Measurements from ENCODE around the gene GNG13.
A peak's percentile ranks its signal among the peaks of the same experiment; 100 is the strongest.
"Not testable (repeated sequence)": the region's sequence is repeated elsewhere in the genome, so short reads cannot be mapped to it uniquely, and the experiment has no call there.

GNG13 gene

DNA sequence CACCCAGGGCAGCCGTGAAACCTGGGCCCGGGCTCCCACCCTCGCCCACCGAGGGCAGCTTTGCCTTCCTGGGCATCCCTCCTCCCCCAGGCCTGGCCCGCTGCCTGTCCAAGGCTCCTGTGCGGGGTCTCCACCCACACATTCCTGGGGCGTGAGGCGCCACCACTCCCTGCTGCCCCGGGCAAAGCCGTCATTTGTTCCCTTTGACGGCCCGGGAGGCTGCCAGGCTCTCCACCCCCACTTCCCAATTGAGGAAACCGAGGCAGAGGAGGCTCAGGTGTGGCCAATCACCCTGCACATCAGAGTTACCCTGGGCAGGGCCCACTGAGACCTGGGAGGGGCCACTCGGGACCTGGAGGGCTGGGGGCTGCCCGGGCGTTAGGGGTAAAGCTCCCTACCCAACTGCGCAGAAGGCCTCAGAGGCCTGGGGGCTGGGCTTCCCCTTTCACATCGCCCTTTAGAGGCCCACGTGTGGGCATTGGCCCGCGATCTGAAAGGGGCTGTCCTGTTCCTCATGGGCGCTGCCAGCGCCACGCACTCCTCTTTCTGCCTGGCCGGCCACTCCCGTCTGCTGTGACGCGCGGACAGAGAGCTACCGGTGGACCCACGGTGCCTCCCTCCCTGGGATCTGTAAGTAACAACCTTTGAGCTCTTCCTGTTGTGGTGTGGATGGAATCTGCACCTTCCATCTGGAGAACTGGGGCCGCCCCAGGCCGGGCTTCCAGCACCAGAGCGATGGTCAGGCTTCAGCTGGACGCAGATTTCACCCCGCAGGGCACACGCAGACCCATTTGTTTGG lies 39.8 kb downstream of the GNG13 start, which contains the start of gene MSLN:
Gene MSLN, plus strand, starts transcription at position 190 of the 799 bp plus-strand sequence. CDS start 1,947 bp downstream, outside the sequence.
- no peaks in the 10 kb centered on the region for H3K4me1 Mint-ChIP-seq
- H3K4me3 Mint-ChIP-seq = no peak within 1 kb of the TSS
- H3K9me3 Mint-ChIP-seq = no peaks in the 10 kb centered on the region
- ATAC-seq (no peak), DNase-seq (ENCODE audit: low spot score in 2 of 2) (no peak)
- H3K27ac Mint-ChIP-seq = no peak within 1 kb of the TSS
- no peaks in the 10 kb centered on the region for H3K36me3 Mint-ChIP-seq

- Mint-ChIP-seq H3K27ac (no peak overlapping the region), H3K36me3 (no peaks in the 10 kb centered on the region), H3K4me3 (no peak overlapping the region), H3K9me3 (no peaks in the 10 kb centered on the region), H3K4me1 (no peaks in the 10 kb centered on the region)
- ATAC-seq (no peak), DNase-seq (ENCODE audit: low spot score in 2 of 2) (no peak)
Observed at GRCh38 chr16:760065-760464, 40.5 kb downstream of the GNG13 start.

GRCh38 chr16:759110-759910 lies 41.2 kb downstream of the GNG13 start:
- Mint-ChIP-seq H3K36me3 (no peaks in the 10 kb centered on the region), H3K4me3 (no peak overlapping the region), H3K4me1 (no peaks in the 10 kb centered on the region), H3K27ac (no peak overlapping the region), H3K9me3 (no peaks in the 10 kb centered on the region)
- no peak for ATAC-seq
- DNase-seq (ENCODE audit: low spot score in 2 of 2) = no peak

- H3K4me1 Mint-ChIP-seq = no peaks in the 10 kb centered on the region
- H3K27ac Mint-ChIP-seq = no peak overlapping the region
- H3K9me3 Mint-ChIP-seq = no peaks in the 10 kb centered on the region
- no peak overlapping the region for H3K4me3 Mint-ChIP-seq
- H3K36me3 Mint-ChIP-seq = no peaks in the 10 kb centered on the region
- peak; percentile 62 for ATAC-seq
- no peak for DNase-seq (ENCODE audit: low spot score in 2 of 2)
Observed at GRCh38 chr16:756428-756827, 44.1 kb downstream of the GNG13 start.

DNA sequence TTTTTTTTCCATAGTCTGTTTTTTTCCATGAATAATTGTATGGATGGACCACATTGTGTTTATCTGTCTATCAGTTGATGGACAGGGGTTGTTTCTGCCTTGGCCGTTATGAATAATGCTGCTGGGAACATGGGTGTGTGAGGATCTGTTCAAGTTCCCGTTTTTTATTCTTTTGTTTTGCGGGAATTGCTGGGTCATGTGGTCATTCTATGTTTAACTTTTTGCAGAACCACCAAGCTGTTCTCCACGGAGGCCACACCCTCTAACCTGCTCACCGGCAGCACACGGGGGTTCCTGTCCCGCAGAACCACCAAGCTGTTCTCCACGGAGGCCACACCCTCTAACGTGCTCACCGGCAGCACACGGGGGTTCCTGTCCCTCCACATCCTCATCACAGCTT lies 45.9 kb downstream of the GNG13 start:
- DNase-seq (ENCODE audit: low spot score in 2 of 2) = no peak
- no peak for ATAC-seq
- Mint-ChIP-seq H3K9me3 (no peaks in the 10 kb centered on the region), H3K27ac (no peak overlapping the region), H3K36me3 (no peaks in the 10 kb centered on the region), H3K4me1 (no peaks in the 10 kb centered on the region), H3K4me3 (no peak overlapping the region)

DNA sequence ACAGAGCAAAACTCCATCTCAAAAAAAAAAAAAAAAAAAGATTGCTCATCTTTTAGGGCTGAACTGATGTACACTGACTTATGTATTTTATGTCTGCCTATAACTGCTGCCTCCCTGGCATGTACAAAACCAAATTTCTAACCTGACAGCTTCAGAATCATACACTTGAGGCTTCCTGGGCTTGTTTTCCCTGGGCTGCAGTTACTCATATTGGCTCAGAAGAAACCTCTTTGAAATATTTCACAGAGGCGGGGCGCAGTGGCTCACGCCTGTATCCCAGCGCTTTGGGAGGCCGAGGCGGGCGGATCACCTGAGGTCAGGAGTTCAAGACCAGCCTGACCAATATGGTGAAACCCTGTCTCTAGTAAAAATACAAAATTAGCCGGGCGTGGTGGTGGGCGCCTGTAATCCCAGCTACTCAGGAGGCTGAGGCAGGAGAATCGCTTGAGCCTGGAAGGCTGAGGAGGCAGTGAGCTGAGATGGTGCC lies 46.4 kb downstream of the GNG13 start:
- DNase-seq (ENCODE audit: low spot score in 2 of 2); H3K27ac Mint-ChIP-seq; H3K4me1 Mint-ChIP-seq; H3K4me3 Mint-ChIP-seq; H3K36me3 Mint-ChIP-seq; H3K9me3 Mint-ChIP-seq; ATAC-seq: not testable (repeated sequence)

GRCh38 chr16:752007-752312 lies 48.6 kb downstream of the GNG13 start:
- H3K4me1 Mint-ChIP-seq = no peaks in the 10 kb centered on the region
- DNase-seq (ENCODE audit: low spot score in 2 of 2) (no peak), ATAC-seq (no peak)
- no peak overlapping the region for H3K4me3 Mint-ChIP-seq
- no peak overlapping the region for H3K27ac Mint-ChIP-seq
- H3K36me3 Mint-ChIP-seq = no peaks in the 10 kb centered on the region
- no peaks in the 10 kb centered on the region for H3K9me3 Mint-ChIP-seq

DNA sequence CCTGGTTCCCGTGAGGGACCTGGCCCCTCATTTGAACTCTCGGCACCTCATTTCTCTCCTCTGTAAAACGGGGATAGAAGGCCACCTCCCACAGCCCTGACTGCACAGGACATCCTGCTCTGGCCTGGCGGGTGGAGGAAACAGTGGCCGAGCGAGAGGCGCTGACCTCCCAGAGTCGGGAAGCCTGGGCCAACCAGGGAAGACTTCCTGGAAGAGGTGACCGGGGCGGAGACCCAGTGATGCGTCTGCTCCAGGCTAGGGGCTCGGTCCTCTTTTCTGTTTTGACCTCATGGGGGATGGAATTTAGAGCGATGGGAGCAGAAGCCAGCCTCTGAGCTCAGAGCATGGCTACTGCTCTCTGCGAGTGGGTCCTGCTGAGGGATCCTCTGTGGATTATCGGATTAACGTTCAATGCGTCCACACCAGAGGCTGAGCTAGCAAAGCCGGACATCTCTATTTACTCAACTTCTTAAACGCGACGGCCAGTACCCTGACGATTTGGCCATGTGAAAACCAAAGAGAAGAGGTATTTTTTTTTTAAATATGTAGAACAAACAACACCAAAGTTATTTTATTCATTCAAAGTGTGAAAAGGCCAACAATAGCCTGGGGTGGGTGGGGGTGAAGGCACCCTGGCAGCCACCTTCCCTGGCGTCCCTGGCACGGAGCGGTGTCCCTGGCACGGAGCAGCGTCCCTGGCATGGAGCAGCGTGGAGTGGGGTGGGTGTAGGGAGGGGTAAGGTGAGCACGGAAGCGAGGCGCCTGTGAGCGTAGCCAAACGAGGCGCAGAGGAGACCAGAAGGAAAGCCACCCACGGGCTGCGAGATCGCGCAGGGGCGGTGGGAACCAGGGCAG lies 49.2 kb downstream of the GNG13 start:
- DNase-seq (ENCODE audit: low spot score in 2 of 2) (no peak), ATAC-seq (no peak)
- Mint-ChIP-seq H3K4me3 (no peak overlapping the region), H3K4me1 (no peaks in the 10 kb centered on the region), H3K36me3 (no peaks in the 10 kb centered on the region), H3K27ac (no peak overlapping the region), H3K9me3 (no peaks in the 10 kb centered on the region)

GRCh38 chr16:750485-750884 lies 50.0 kb downstream of the GNG13 start:
- Mint-ChIP-seq H3K4me3 (no peak overlapping the region), H3K4me1 (no peaks in the 10 kb centered on the region), H3K9me3 (no peaks in the 10 kb centered on the region), H3K36me3 (no peaks in the 10 kb centered on the region), H3K27ac (no peak overlapping the region)
- ATAC-seq (no peak), DNase-seq (ENCODE audit: low spot score in 2 of 2) (no peak)

GRCh38 chr16:749010-749409 lies 51.5 kb downstream of the GNG13 start:
- Mint-ChIP-seq H3K4me1 (no peaks in the 10 kb centered on the region), H3K27ac (no peak overlapping the region), H3K36me3 (no peaks in the 10 kb centered on the region), H3K4me3 (no peak overlapping the region), H3K9me3 (no peaks in the 10 kb centered on the region)
- no peak for ATAC-seq
- no peak for DNase-seq (ENCODE audit: low spot score in 2 of 2)
